ENCODE results near the gene UBB. TPM values are rescaled to one million over a fixed set of nuclear protein-coding genes. Genes with fewer than 3 reads are reported as not detected.

The UBB gene
- total and polyA plus RNA-seq, 2 experiments from 2014 or later, result 871 to 1,692 TPM

- no peak overlapping the region for H3K27ac Mint-ChIP-seq
- Histone ChIP-seq H3K4me2 (no peak overlapping the region), H3K79me2 (replicated peaks; ENCODE audit: insufficient read depth) (no peaks in the 10 kb centered on the region), H3K4me3 (no peak overlapping the region), H3K36me3 (ENCODE audit: insufficient read depth) (peaks cover 26% of the 10 kb centered on the region), H4K20me1 (replicated peaks; ENCODE audit: insufficient read depth) (peaks cover 4% of the 10 kb centered on the region; the same call in 1 of the 2 replicates), H3K27ac (ENCODE audit: low read depth) (no peak overlapping the region), H3F3A (replicated peaks; ENCODE audit: low read depth) (peaks cover 10% of the 10 kb centered on the region; the same call in 1 of the 2 replicates), H3K9me2 (ENCODE audit: insufficient read depth) (no peaks in the 10 kb centered on the region), H2AFZ (no peak overlapping the region), H3K4me1 (ENCODE audit: insufficient read depth) (no peaks in the 10 kb centered on the region), H3K27me3 (ENCODE audit: insufficient read depth) (no peaks in the 10 kb centered on the region)
- no peaks in the 10 kb centered on the region for H3K9me3 Mint-ChIP-seq
- H3K27me3 Mint-ChIP-seq (ENCODE audit: insufficient read depth, low read depth, poor library complexity), result peaks cover 2% of the 10 kb centered on the region
- peaks cover 65% of the 10 kb centered on the region for H3K36me3 Mint-ChIP-seq (ENCODE audit: low read depth)
- ATAC-seq, result no peak
- H3K4me1 Mint-ChIP-seq, result no peaks in the 10 kb centered on the region
- no peak for TF ChIP-seq ZNF331 (CRISPR knock-in tag; IDR thresholded peaks at IDR 0.05; ENCODE audit: low read depth)
- TF ChIP-seq ZNF462 (CRISPR knock-in tag; IDR thresholded peaks at IDR 0.05), result no peak
- TF ChIP-seq CREB1 (CRISPR knock-in tag; IDR thresholded peaks at IDR 0.05; ENCODE audit: low read depth), result no peak
- TF ChIP-seq EZH2phosphoT487 (IDR thresholded peaks at IDR 0.05; ENCODE audit: unreplicated experiment), result no peak
- no peak for TF ChIP-seq EZH2 (IDR thresholded peaks at IDR 0.05; ENCODE audit: low read depth, unreplicated experiment)
- TF ChIP-seq JUNB (IDR thresholded peaks at IDR 0.05; ENCODE audit: unreplicated experiment), result no peak
- TF ChIP-seq ZNF114 (CRISPR knock-in tag; IDR thresholded peaks at IDR 0.05), result no peak
- no peak for TF ChIP-seq REST (IDR thresholded peaks at IDR 0.05; ENCODE audit: unreplicated experiment)
- TF ChIP-seq STAT1 (IDR thresholded peaks at IDR 0.05; ENCODE audit: unreplicated experiment), result no peak
- no peak for TF ChIP-seq CTCF (conservative IDR thresholded peaks at IDR 0.05; ENCODE audit: low read depth in 2 of 2)
- H3K4me3 Mint-ChIP-seq, result no peak overlapping the region
- DNase-seq (ENCODE audit: low spot score), result no peak
Measured at GRCh38 chr17:16343569-16343968, 37.3 kb upstream of the UBB start.

Measured in GM23338 (cell line).